Loucy (cell line): Measurements from ENCODE around the gene DAD1.

Source experiments
- CTCF ChIP-seq: fragments of 200-600 bp; sonication (generic); conservative IDR thresholded peaks from 2 replicates; pipeline ENCODE4 v1.5.1; 2014; ENCODE audit warnings: mild to moderate bottlenecking, antibody characterized with exemption, low read length
- EZH2phosphoT487 ChIP-seq: fragments of 200-600 bp; IDR thresholded peaks from 2 replicates; pipeline ENCODE4 v1.6.1; 2018; ENCODE audit warnings: antibody characterized with exemption, mild to moderate bottlenecking, moderate library complexity, borderline replicate concordance

- no peak for TF ChIP-seq EZH2phosphoT487
- no peak for TF ChIP-seq CTCF
These were observed 22.2 kb downstream of the DAD1 start for GRCh38 chr14:22566845-22567244.
